K562 treated with DMSO at 1 percent for 12 hours (cell line): ENCODE measurements around the gene OR13F1. TPM values are rescaled to one million over a fixed set of nuclear protein-coding genes. Genes with fewer than 3 reads are reported as not detected.

Experiments used
- total RNA-seq: library from RNA; unstranded; fragments of 300-600 nt; gene quantifications from 2 replicates; pipeline ENCODE4 v1.2.3, GENCODE V29; 2022; ENCODE audit not compliant: insufficient read depth

Gene OR13F1
- not detected in 2 replicates for total RNA-seq

GRCh38 chr9:104503963-104504362 is at the start of gene OR13F1:
OR13F1 (plus strand) TSS chr9:104504263; CDS start chr9:104504263, 0 bp downstream.

GRCh38 chr9:104527109-104527508 is 23.0 kb downstream of the OR13F1 start, which contains the start of gene OR13C4:
OR13C4 (minus strand) TSS chr9:104527209; CDS start chr9:104527209, 0 bp downstream.

GRCh38 chr9:104536756-104537155 is 32.7 kb downstream of the OR13F1 start, which contains the start of gene OR13C3:
OR13C3 (minus strand) TSS chr9:104536856; CDS start chr9:104536723, 133 bp downstream.

Other genes with a start within 250 kb of the OR13F1 start
- not detected in 2 replicates for gene OR13C4, start 22.9 kb downstream of the OR13F1 start, total RNA-seq
- not detected in 2 replicates for gene OR13C3, start 32.6 kb downstream of the OR13F1 start, total RNA-seq
- gene OR13C8, start 64.9 kb downstream of the OR13F1 start, total RNA-seq, result not detected in 2 replicates
- not detected in 2 replicates for gene OR13C5, start 95.2 kb downstream of the OR13F1 start, total RNA-seq
- gene OR13C2, start 101.4 kb downstream of the OR13F1 start, total RNA-seq, result not detected in 2 replicates
- gene OR13C9, start 113.9 kb downstream of the OR13F1 start, total RNA-seq, result not detected in 2 replicates
- gene OR13D1, start 190.3 kb downstream of the OR13F1 start, total RNA-seq, result not detected in 2 replicates
- gene NIPSNAP3A, start 243.4 kb downstream of the OR13F1 start, total RNA-seq, result 18.5 and 32.6 TPM in 2 replicates